ENCODE measurements around the gene NUBPL. TPM values are rescaled to one million over a fixed set of nuclear protein-coding genes. Genes with fewer than 3 reads are reported as not detected.

The NUBPL gene
- total and polyA plus RNA-seq, 2 experiments from 2014 or later: 22.9 to 30.8 TPM

GRCh38 chr14:31835049-31835448 is 273.8 kb downstream of the NUBPL start:
- Histone ChIP-seq H3K4me1 (ENCODE audit: low read depth) (no peaks in the 10 kb centered on the region), H3K27ac (no peak overlapping the region), H3K36me3 (no peaks in the 10 kb centered on the region), H3K9me3 (ENCODE audit: low read depth) (no peaks in the 10 kb centered on the region), H3K27me3 (no peaks in the 10 kb centered on the region), H3K4me3 (no peak overlapping the region)
- no peak for TF ChIP-seq CTCF (IDR thresholded peaks at IDR 0.05; ENCODE audit: low read depth, low read length)
- DNase-seq (ENCODE audit: low read depth in 1 of 2, low spot score in 1 of 2): peak in 1 of 2 donors; percentile 3

DNA sequence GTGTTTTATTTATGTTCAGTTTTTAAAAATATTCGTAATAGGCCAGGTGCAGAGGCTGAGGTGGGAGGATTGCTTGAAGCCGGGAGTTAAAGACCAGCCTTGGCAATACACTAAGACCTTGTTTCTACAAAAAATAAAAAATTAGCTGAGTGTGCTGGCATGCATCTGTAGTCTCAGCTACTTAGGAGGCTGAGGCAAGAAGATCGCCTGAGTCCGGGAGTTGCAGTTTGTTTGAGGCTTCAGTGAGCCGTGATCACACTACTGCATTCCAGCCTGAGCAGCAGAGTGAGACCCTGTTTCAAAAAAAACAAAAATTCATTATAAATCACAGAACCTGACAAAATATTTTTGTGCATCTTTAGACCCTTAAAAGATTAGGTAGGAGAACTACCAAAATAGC is 275.8 kb downstream of the NUBPL start:
- no peaks in the 10 kb centered on the region for H3K27me3 ChIP-seq
- H3K4me3 ChIP-seq: no peak overlapping the region
- no peaks in the 10 kb centered on the region for H3K9me3 ChIP-seq (ENCODE audit: low read depth)
- no peaks in the 10 kb centered on the region for H3K36me3 ChIP-seq
- no peak for TF ChIP-seq CTCF (IDR thresholded peaks at IDR 0.05; ENCODE audit: low read depth, low read length)
- no peak for DNase-seq (ENCODE audit: low read depth in 1 of 2, low spot score in 1 of 2)
- no peaks in the 10 kb centered on the region for H3K4me1 ChIP-seq (ENCODE audit: low read depth)
- H3K27ac ChIP-seq: no peak overlapping the region

GRCh38 chr14:31842899-31843298 is 281.7 kb downstream of the NUBPL start:
- Histone ChIP-seq H3K27me3 (no peaks in the 10 kb centered on the region), H3K9me3 (ENCODE audit: low read depth) (no peaks in the 10 kb centered on the region)
- DNase-seq (ENCODE audit: low read depth in 1 of 2, low spot score in 1 of 2): peak in 1 of 2 donors; percentile 44

DNA sequence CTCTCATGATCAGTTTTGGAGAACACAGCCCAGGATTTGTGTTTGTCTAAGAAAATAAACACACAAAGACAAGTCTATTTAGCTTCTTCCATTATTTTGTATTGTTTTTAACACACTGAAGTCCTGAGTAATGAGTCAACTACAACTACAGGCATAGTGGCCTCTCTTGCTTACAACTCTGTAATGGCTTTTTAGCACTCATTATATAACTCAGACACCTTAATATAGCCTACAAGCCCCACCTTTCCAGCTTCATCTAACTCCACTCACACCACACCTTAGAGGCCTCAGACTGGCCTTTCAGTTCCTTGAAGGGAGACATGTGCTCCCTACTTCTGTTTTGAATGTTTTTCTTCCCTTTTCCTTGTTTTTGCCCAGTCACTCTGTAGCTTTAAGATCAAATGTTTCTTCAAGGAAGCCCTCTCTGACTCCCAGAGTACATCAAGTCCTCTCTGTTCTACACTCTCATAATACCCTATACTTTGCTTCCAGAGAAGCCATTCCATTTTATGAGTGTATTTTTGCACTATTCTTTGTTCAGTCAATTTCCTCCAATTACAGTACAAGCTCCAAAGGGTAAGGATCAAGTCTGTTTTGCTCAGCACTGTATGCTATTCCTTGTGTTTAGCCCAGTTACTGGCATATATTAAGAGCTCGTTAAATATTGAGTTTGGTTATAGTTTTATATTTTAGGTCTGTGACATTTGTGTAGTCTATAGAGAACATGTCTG is 282.3 kb downstream of the NUBPL start:
- Histone ChIP-seq H3K27me3 (no peaks in the 10 kb centered on the region), H3K9me3 (ENCODE audit: low read depth) (no peaks in the 10 kb centered on the region), H3K4me3 (no peak overlapping the region), H3K36me3 (no peaks in the 10 kb centered on the region), H3K27ac (no peak overlapping the region), H3K4me1 (ENCODE audit: low read depth) (no peaks in the 10 kb centered on the region)
- DNase-seq (ENCODE audit: low read depth in 1 of 2, low spot score in 1 of 2): peak in 1 of 2 donors; percentile 9
- no peak for TF ChIP-seq CTCF (IDR thresholded peaks at IDR 0.05; ENCODE audit: low read depth, low read length)

More at GRCh38 chr14:31842899-31843298, 281.7 kb downstream of the NUBPL start:
- no peak overlapping the region for H3K4me3 ChIP-seq
- H3K36me3 ChIP-seq: no peaks in the 10 kb centered on the region
- no peaks in the 10 kb centered on the region for H3K4me1 ChIP-seq (ENCODE audit: low read depth)
- no peak overlapping the region for H3K27ac ChIP-seq
- TF ChIP-seq CTCF (IDR thresholded peaks at IDR 0.05; ENCODE audit: low read depth, low read length): no peak

DNA sequence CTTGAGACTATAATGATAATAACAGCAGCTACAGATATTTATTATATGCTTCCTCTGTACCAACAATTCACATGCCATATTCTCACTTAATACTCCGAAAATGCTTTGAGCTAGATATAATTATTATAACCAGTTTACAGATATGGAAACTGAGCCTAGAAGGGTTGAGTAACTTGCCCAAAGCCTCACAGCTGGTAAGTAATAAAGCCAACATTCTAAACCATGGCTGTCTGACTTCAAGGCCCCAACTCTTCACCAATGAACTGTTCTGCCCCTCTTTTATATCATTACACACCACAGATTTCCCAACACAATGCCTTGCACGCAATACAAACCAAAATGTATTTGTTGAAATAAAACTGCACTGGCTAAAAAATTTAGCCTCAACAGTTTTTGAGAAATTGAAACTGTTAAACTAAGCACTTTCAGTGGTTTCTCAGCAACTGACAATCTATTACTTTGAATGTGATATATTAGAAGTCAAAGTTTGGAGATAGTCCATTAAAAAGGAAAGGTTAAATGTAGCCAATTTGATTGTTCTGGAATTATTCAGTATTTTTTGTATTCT is 293.4 kb downstream of the NUBPL start:
- H3K36me3 ChIP-seq: no peaks in the 10 kb centered on the region
- H3K27ac ChIP-seq: no peak overlapping the region
- TF ChIP-seq CTCF (IDR thresholded peaks at IDR 0.05; ENCODE audit: low read depth, low read length): no peak

More for the DNA sequence above, 293.4 kb downstream of the NUBPL start:
- Histone ChIP-seq H3K4me1 (ENCODE audit: low read depth) (no peaks in the 10 kb centered on the region), H3K9me3 (ENCODE audit: low read depth) (no peaks in the 10 kb centered on the region), H3K27me3 (no peaks in the 10 kb centered on the region), H3K4me3 (no peak overlapping the region)
- DNase-seq (ENCODE audit: low read depth in 1 of 2, low spot score in 1 of 2): no peak
